GM12878 (cell line): ENCODE results near the gene CTBP1. TPM values are rescaled to one million over a fixed set of nuclear protein-coding genes. Genes with fewer than 3 reads are reported as not detected.

Source experiments
- ATAC-seq: fragments of 200-7000 bp; cut with Tn5 transposase; 3 replicates; pipeline ENCODE4 v1.9.1; 2020; ENCODE audit warnings: mild to moderate bottlenecking, moderate library complexity
- BruUV-seq: library from RNA; stranded (reverse); fragments of 400-500 nt; replicated peaks from 2 replicates; lab custom pipeline; 2021; lab: Mats Ljungman, UMichigan
- CTCF ChIA-PET: fragments of 300-600 bp; sonication (Branson Sonifier 250); formaldehyde crosslinking; extraction: SDS; loops from one replicate; lab custom pipeline; 2021; ENCODE audit warnings: inconsistent platforms; lab: Yijun Ruan, JAX
- POLR2A ChIA-PET: fragments of 350-600 bp; formaldehyde crosslinking; extraction: SDS; loops from one replicate; lab custom pipeline; 2021; ENCODE audit warnings: inconsistent platforms; lab: Charles Lee
- RAD21 ChIA-PET: fragments of 300-600 bp; sonication (Branson Sonifier 250); formaldehyde crosslinking; loops from one replicate; lab custom pipeline; 2023; ENCODE audit warnings: antibody characterized with exemption; ENCODE audit not compliant: unreplicated experiment; lab: Charles Lee
- SMC1A ChIA-PET: fragments of 300-600 bp; sonication (Branson Sonifier 250); formaldehyde crosslinking; loops from one replicate; lab custom pipeline; 2023; ENCODE audit not compliant: unreplicated experiment, uncharacterized antibody; lab: Charles Lee
- DNase-seq: peaks from one replicate; pipeline ENCODE4 v3.0.0-alpha.2; 2011; ENCODE audit warnings: low read depth, low spot score
- FAIRE-seq: peaks from 3 replicates; lab custom pipeline; 2011; peaks lifted over from hg19 to GRCh38; lab: Jason Lieb, UNC
- H2AFZ ChIP-seq: 2 replicates; pipeline ENCODE4 v1.6.0; 2011; ENCODE audit warnings: low read depth, low read length, control low read depth; ENCODE audit not compliant: control insufficient read depth
- H3K27ac ChIP-seq: 2 replicates; pipeline ENCODE4 v1.5.1; 2011; ENCODE audit warnings: control low read depth; ENCODE audit not compliant: control insufficient read depth, insufficient read depth
- H3K27me3 ChIP-seq, 2 experiments: replicated peaks in 1 of 2; 2 replicates each; pipeline versions ENCODE4 v1.6.0 to v1.6.1; 2011; ENCODE audit warnings: low read length in 1 of 2; ENCODE audit not compliant: control insufficient read depth in 2 of 2, insufficient read depth in 2 of 2
- H3K36me3 ChIP-seq, 2 experiments: 2 replicates each; pipeline ENCODE4 v1.5.1; 2011; ENCODE audit warnings: low read length in 1 of 2; ENCODE audit not compliant: control insufficient read depth in 2 of 2, insufficient read depth in 2 of 2
- H3K4me1 ChIP-seq: 2 replicates; pipeline ENCODE4 v1.6.1; 2011; ENCODE audit warnings: mild to moderate bottlenecking, low read length, moderate library complexity, mixed read lengths; ENCODE audit not compliant: control insufficient read depth, insufficient read depth
- H3K4me2 ChIP-seq: 2 replicates; pipeline ENCODE4 v1.6.0; 2011; ENCODE audit warnings: control low read depth; ENCODE audit not compliant: control insufficient read depth, insufficient read depth
- H3K4me3 ChIP-seq: fragments of 200-600 bp; sonication (generic); 2 replicates; pipeline ENCODE4 v1.5.1; 2016
- H3K79me2 ChIP-seq: 2 replicates; pipeline ENCODE4 v1.6.0; 2011; ENCODE audit warnings: low read length; ENCODE audit not compliant: control insufficient read depth, insufficient read depth
- H3K9ac ChIP-seq: 2 replicates; pipeline ENCODE4 v1.8.0; 2011; ENCODE audit warnings: low read length, control low read depth, mixed read lengths; ENCODE audit not compliant: control insufficient read depth, insufficient read depth
- H3K9me3 ChIP-seq: replicated peaks from 3 replicates; pipeline ENCODE4 v1.5.1; 2011; ENCODE audit warnings: mild to moderate bottlenecking, low read length; ENCODE audit not compliant: control insufficient read depth, insufficient read depth
- H4K20me1 ChIP-seq: 2 replicates; pipeline ENCODE4 v1.6.0; 2011; ENCODE audit not compliant: control insufficient read depth, insufficient read depth
- CBX3 ChIP-seq: fragments of 200-600 bp; sonication (generic); IDR thresholded peaks from 2 replicates; pipeline ENCODE4 v1.6.1; 2016; ENCODE audit warnings: low read depth, borderline replicate concordance
- WGBS: methylation state at CpG from one replicate; pipeline ENCODE4 v1.1.6; 2016; ENCODE audit warnings: low lambda C conversion rate; ENCODE audit not compliant: insufficient replicate concordance, insufficient coverage; ENCODE audit errors: missing lambda C conversion rate; 5-methylcytosine and 5-hydroxymethylcytosine counted together
- in situ Hi-C: fragments of 300-500 bp; cut with MboI; formaldehyde crosslinking; loops from 9 replicates; pipeline ENCODE4 v1.14.3; 2018; ENCODE audit warnings: mixed read lengths
- intact Hi-C: fragments of 100-400 bp; cut with micrococcal nuclease; formaldehyde crosslinking; loops from one replicate; pipeline ENCODE4 v1.14.2; 2022; ENCODE audit not compliant: unreplicated experiment
- polyA plus RNA-seq, 11 experiments: library from polyadenylated mRNA; depleted of rRNA in 4 of 11; unstranded in 6 of 11; stranded (reverse) in 5 of 11; fragments of >200 nt; fragmentation: Nextera tagmentation in 4 of 11; fragmentation: Illumina TruSeq in 1 of 11; extraction: Ambion mirVana in 4 of 11; extraction: Trizol in 1 of 11; gene quantifications; 1 replicate in 1 of 11; 2 replicates in 10 of 11; pipeline versions ENCODE4 v1.2.1 to v1.2.3, GENCODE V29; 2011 to 2016; ENCODE audit warnings: inconsistent platforms in 2 of 11, missing spikeins in 2 of 11, low read depth in 1 of 11
- total RNA-seq, 4 experiments: library from RNA; depleted of rRNA in 3 of 4; stranded (reverse); fragments of >200 nt in 3 of 4; fragmentation: Illumina TruSeq in 1 of 4; extraction: Trizol in 1 of 4; gene quantifications; 2 replicates each; pipeline versions ENCODE4 v1.2.1 to v1.2.3, GENCODE V29; 2013 to 2021
- TF ChIP-seq, protein P1 (sequence below): IDR thresholded peaks from 2 replicates; pipeline ENCODE4 v1.6.1; 2012; ENCODE audit warnings: improper control_type of control experiment, low read depth, low read length; ENCODE audit not compliant: insufficient replicate concordance
- TF ChIP-seq, protein P2 (sequence below): fragments of 450-650 bp; IDR thresholded peaks from 2 replicates; pipeline ENCODE4 v1.6.1; 2016; ENCODE audit warnings: mild to moderate bottlenecking, moderate library complexity, borderline replicate concordance

Gene CTBP1
- total and polyA plus RNA-seq, 10 of the 15 experiments (the other 5 are each of a cell fraction or from before 2014, with no cell fraction given) = 7.4 to 182 (median 63.1) TPM

DNA sequence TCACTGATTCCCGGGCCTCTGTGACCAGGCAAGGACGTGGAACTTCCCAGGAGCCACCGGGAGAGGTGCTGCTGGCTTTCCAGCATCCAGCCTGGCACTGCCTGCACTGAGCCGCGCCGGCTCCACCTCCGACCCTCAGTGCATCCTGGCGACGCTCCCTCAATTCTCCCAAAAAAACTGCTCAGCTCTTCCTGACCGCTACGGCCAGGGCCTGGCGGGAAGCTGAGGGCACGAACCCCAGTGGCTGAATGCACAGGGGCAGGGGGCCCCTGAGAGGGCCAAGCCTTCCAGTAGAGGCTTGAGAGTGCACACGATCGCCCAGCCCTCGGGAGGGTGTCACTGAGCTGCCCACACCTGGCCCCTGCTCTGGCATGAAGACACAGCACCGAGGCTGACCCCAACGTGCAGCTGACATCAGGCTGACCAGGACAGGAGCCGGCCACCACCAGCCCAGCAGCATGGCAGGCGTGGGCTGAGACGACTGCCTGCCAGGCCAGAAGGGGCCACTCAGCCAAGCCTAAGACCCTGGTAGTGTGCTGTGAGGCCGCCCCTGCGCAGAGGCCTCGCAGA is 6.9 kb downstream of the CTBP1 start:
- no peak overlapping the region for H3K9ac ChIP-seq
- no peak overlapping the region for H3K4me2 ChIP-seq
- whole genome bisulfite sequencing = 88% methylated on average over 24 of the region's 24 CpGs
- ChIA-PET RAD21 (no interaction called here), SMC1A (no interaction called here), CTCF (no interaction called here), POLR2A (no interaction called here)
- intact Hi-C loops = no loop called here
- H3K79me2 ChIP-seq = peaks cover 54% of the 10 kb centered on the region
- no TSS peak for BruUV-seq
- H3K27me3 ChIP-seq = no peaks in the 10 kb centered on the region
- DNase-seq (no peak), ATAC-seq (no peak), FAIRE-seq (no peak)
- in situ Hi-C loops = no loop called here
- no peaks in the 10 kb centered on the region for H3K9me3 ChIP-seq
- no peak overlapping the region for H3K27ac ChIP-seq
- peaks cover 9 to 32% of the 10 kb centered on the region in 2 experiments; a peak in 3 of 4 replicates for H3K36me3 ChIP-seq
- H4K20me1 ChIP-seq = peaks cover 7% of the 10 kb centered on the region; the same call in 1 of the 2 replicates
- peaks cover 14% of the 10 kb centered on the region for H3K4me1 ChIP-seq
- no peak overlapping the region for H2AFZ ChIP-seq
- TF ChIP-seq, protein P1, sequence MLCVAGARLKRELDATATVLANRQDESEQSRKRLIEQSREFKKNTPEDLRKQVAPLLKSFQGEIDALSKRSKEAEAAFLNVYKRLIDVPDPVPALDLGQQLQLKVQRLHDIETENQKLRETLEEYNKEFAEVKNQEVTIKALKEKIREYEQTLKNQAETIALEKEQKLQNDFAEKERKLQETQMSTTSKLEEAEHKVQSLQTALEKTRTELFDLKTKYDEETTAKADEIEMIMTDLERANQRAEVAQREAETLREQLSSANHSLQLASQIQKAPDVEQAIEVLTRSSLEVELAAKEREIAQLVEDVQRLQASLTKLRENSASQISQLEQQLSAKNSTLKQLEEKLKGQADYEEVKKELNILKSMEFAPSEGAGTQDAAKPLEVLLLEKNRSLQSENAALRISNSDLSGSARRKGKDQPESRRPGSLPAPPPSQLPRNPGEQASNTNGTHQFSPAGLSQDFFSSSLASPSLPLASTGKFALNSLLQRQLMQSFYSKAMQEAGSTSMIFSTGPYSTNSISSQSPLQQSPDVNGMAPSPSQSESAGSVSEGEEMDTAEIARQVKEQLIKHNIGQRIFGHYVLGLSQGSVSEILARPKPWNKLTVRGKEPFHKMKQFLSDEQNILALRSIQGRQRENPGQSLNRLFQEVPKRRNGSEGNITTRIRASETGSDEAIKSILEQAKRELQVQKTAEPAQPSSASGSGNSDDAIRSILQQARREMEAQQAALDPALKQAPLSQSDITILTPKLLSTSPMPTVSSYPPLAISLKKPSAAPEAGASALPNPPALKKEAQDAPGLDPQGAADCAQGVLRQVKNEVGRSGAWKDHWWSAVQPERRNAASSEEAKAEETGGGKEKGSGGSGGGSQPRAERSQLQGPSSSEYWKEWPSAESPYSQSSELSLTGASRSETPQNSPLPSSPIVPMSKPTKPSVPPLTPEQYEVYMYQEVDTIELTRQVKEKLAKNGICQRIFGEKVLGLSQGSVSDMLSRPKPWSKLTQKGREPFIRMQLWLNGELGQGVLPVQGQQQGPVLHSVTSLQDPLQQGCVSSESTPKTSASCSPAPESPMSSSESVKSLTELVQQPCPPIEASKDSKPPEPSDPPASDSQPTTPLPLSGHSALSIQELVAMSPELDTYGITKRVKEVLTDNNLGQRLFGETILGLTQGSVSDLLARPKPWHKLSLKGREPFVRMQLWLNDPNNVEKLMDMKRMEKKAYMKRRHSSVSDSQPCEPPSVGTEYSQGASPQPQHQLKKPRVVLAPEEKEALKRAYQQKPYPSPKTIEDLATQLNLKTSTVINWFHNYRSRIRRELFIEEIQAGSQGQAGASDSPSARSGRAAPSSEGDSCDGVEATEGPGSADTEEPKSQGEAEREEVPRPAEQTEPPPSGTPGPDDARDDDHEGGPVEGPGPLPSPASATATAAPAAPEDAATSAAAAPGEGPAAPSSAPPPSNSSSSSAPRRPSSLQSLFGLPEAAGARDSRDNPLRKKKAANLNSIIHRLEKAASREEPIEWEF = no peak
- no peak for TF ChIP-seq CBX3
- TF ChIP-seq, protein P2, sequence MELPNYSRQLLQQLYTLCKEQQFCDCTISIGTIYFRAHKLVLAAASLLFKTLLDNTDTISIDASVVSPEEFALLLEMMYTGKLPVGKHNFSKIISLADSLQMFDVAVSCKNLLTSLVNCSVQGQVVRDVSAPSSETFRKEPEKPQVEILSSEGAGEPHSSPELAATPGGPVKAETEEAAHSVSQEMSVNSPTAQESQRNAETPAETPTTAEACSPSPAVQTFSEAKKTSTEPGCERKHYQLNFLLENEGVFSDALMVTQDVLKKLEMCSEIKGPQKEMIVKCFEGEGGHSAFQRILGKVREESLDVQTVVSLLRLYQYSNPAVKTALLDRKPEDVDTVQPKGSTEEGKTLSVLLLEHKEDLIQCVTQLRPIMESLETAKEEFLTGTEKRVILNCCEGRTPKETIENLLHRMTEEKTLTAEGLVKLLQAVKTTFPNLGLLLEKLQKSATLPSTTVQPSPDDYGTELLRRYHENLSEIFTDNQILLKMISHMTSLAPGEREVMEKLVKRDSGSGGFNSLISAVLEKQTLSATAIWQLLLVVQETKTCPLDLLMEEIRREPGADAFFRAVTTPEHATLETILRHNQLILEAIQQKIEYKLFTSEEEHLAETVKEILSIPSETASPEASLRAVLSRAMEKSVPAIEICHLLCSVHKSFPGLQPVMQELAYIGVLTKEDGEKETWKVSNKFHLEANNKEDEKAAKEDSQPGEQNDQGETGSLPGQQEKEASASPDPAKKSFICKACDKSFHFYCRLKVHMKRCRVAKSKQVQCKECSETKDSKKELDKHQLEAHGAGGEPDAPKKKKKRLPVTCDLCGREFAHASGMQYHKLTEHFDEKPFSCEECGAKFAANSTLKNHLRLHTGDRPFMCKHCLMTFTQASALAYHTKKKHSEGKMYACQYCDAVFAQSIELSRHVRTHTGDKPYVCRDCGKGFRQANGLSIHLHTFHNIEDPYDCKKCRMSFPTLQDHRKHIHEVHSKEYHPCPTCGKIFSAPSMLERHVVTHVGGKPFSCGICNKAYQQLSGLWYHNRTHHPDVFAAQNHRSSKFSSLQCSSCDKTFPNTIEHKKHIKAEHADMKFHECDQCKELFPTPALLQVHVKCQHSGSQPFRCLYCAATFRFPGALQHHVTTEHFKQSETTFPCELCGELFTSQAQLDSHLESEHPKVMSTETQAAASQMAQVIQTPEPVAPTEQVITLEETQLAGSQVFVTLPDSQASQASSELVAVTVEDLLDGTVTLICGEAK = no peak
- TF ChIP-seq, all 136 proteins: peak for 0
- no peak overlapping the region for H3K4me3 ChIP-seq
